Esophagus squamous epithelium (tissue), 4 donors: ENCODE data around the gene PRR33.

Experiments used
- CTCF ChIP-seq, 6 experiments: fragments of 450-650 bp in 4 of 6; fragments of 200-600 bp in 2 of 6; sonication (generic) in 2 of 6; IDR thresholded peaks; one replicate each; pipeline ENCODE4 v1.5.1; 2016 to 2019; ENCODE audit warnings: antibody characterized with exemption in 6 of 6, mild to moderate bottlenecking in 4 of 6, moderate library complexity in 4 of 6
- POLR2A ChIP-seq, 4 donors: fragments of 450-650 bp; IDR thresholded peaks; one replicate each; pipeline ENCODE4 v1.6.1; 2017; ENCODE audit warnings: antibody characterized with exemption in 4 of 4, mild to moderate bottlenecking in 4 of 4, moderate library complexity in 3 of 4

- TF ChIP-seq POLR2A (IDR thresholded peaks at IDR 0.05) (no peak), CTCF (IDR thresholded peaks at IDR 0.05) (no peak)
Observed at GRCh38 chr11:1853376-1854131, 38.1 kb downstream of the PRR33 start.
